ENCODE data around the gene ZNF383.
"Not testable (repeated sequence)": the region's sequence is repeated elsewhere in the genome, so short reads cannot be mapped to it uniquely, and the experiment has no call there.

Gene ZNF383

GRCh38 chr19:37217775-37218591 is at the start of gene ZNF383:
TSS of gene ZNF383 (plus strand) at chr19:37218214. CDS start at chr19:37230454, 12,240 bp downstream.
- DNase-seq (ENCODE audit: low read depth in 2 of 2): peak; percentile 74 to 81

DNA sequence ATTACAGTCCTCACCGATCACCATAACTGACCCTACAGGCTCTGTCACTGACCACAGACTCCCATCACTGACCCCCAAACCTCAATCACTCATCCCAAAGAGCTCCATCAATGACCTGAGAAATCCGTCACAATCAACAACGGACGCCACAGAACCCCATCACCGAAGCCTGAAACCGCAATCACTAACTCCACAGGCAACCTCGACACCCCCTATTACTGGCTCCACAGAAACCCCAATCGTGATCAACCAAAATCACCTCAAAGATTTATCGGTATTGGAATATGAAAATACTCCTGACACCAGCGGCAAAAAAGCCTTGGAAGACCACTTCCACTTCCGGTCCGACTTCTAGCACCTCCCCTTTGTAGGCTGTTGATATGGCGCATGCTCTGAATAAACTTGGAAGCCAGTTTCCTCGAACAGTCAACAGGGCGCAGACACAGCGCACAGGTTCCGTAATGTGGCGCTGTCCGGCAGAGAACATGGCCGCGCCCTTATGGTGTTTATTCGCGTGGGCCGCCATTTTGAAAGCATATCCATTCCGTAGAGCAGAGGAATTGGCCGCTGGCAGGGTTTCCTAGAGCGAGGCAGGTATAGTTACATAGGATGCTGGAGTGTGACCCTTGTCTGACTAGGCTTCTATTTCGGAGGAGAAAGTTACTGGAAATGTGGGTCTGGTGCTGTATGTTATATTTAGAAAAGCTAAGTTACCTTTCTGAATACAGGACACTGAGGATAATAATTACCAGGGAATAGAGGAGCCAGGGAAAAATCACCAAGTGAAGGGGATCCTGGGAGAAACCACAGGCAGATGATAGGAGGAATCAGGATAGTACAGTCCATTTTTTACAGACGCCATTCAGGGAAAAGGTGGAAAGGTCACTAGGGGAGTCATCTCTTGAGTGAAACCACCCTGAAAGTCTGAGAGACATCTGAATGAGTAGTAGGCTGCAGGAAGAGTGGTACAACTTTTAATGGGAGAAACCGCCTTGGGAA is 45.3 kb upstream of the ZNF383 start, which contains the start of gene ZNF585A:
Gene ZNF585A (minus strand): TSS at position 328 of the 999 bp plus-strand sequence. CDS start 2,785 bp downstream, outside the sequence.
- peak; percentile 76 to 78 for DNase-seq (ENCODE audit: low read depth in 2 of 2)

GRCh38 chr19:37186071-37186470 is 31.9 kb upstream of the ZNF383 start:
- DNase-seq (ENCODE audit: low read depth in 2 of 2): not testable (repeated sequence)

GRCh38 chr19:37195248-37195647 is 22.8 kb upstream of the ZNF383 start:
- DNase-seq (ENCODE audit: low read depth in 2 of 2): not testable (repeated sequence)

GRCh38 chr19:37197115-37197514 is 20.9 kb upstream of the ZNF383 start:
- DNase-seq (ENCODE audit: low read depth in 2 of 2): not testable (repeated sequence)

DNA sequence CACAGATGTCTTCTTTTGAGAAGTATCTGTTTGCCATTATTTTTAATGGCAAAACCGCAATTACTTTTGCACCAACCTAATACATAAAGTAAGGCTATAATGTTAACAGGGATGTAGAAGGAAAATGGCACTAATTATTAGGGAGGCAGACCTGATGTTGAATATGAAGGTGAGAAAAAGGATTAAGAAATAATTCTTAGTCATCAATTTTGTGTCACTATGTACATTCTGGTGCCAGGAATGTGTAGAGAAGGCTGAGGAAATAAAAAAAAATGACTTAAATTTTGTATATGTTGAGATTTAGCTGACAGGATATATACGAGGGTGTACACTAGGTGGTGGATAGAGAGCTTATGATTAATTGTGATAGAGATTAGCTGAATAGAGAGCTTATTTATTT is 20.2 kb upstream of the ZNF383 start:
- DNase-seq (ENCODE audit: low read depth in 2 of 2): no peak

GRCh38 chr19:37217480-37217774 is 587 bp upstream of the ZNF383 start:
- no peak for DNase-seq (ENCODE audit: low read depth in 2 of 2)

- peak; percentile 7 to 26 for DNase-seq (ENCODE audit: low read depth in 2 of 2)
Measured at GRCh38 chr19:37218592-37218935, 550 bp downstream of the ZNF383 start.

DNA sequence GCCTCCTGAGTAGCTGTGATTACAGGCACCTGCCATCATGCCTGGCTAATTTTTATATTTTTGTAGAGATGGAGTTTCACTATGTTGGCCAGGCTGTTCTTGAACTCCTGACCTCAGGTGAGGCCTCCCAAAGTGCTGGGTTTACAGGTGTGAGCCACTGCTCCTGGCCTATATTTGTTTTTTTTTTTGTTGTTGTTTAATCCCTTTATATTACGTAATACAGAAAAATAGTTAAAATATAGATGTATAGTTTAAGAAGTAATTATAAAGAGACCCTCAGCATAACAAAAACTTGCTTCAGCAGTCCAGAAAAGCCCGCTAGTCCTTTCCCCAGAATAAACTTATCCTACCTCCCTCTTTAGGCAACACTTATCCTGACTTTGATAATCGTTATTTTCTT is 2.4 kb downstream of the ZNF383 start:
- no peak for DNase-seq (ENCODE audit: low read depth in 2 of 2)

- DNase-seq (ENCODE audit: low read depth in 2 of 2): no peak
Measured at GRCh38 chr19:37221136-37221535, 3.1 kb downstream of the ZNF383 start.

DNA sequence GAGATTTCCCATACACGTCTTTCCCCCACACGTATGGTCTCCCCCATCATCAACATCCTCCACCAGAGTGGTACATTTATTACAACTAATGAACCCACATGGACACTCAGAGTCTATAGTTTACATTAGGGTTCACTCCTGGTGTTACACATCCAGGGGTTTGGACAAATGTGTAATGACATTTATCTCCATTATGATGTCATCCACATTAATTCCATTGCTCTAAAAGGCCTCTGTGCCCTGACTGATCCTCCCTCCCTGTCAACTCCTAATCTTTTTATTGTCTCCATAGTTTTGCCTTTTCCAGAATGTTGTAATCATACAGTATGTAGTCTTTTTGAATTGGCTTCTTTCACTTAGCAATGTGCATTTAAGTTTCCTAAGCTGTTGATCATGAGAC is 8.2 kb downstream of the ZNF383 start:
- DNase-seq (ENCODE audit: low read depth in 2 of 2): no peak

DNA sequence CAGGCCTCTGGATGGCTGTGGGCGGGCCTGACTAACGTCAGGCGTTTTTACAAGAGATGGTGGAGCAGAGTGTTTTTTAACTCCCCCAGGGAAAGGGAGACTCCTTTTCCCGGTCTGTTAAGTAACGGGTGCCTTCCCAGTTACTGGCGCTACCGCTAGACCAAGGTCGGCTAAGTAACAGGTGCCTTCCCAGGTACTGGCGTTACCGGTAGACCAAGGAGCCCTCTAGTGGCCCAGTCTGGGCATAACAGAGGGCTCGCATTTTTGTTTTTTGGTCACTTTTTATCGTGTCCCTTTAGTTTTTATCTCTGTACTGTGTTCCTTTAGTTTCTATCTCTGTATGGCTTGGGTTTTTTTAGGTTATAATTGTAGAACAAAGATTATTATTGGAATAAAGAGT is 10.0 kb downstream of the ZNF383 start:
- peak in 1 of 2 donors; percentile 23 for DNase-seq (ENCODE audit: low read depth in 2 of 2)

- DNase-seq (ENCODE audit: low read depth in 2 of 2): no peak
Measured at GRCh38 chr19:37243206-37243632, 25.2 kb downstream of the ZNF383 start.

GRCh38 chr19:37251308-37252229 is 33.6 kb downstream of the ZNF383 start:
- DNase-seq (ENCODE audit: low read depth in 2 of 2): peak in 1 of 2 donors; percentile 3

- DNase-seq (ENCODE audit: low read depth in 2 of 2): not testable (repeated sequence)
Measured at GRCh38 chr19:37263028-37263427, 45.0 kb downstream of the ZNF383 start.

DNA sequence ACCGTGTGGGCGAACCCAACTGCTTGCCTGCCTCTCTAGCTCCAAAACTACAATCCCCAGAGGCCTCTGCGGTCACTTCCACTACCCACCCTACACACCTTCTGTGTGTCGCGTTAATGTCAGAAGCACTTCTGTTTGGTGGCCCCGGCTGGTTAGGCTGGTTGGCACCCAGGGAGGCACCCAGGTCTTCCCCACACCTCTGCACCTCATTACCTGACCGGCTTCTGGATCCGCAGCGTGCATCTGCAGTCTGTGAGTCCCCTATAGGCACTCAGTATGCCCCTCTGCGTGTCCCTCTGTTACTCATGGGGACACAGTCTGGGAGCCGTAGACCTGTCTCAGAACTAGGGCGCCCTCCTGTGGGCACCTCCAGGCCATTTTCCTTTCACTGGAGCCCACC is 49.0 kb downstream of the ZNF383 start:
- DNase-seq (ENCODE audit: low read depth in 2 of 2): not testable (repeated sequence)

GRCh38 chr19:37267755-37268154 is 49.7 kb downstream of the ZNF383 start:
- DNase-seq (ENCODE audit: low read depth in 2 of 2): not testable (repeated sequence)

GRCh38 chr19:37280656-37281055 is 62.6 kb downstream of the ZNF383 start:
- not testable (repeated sequence) for DNase-seq (ENCODE audit: low read depth in 2 of 2)

DNA sequence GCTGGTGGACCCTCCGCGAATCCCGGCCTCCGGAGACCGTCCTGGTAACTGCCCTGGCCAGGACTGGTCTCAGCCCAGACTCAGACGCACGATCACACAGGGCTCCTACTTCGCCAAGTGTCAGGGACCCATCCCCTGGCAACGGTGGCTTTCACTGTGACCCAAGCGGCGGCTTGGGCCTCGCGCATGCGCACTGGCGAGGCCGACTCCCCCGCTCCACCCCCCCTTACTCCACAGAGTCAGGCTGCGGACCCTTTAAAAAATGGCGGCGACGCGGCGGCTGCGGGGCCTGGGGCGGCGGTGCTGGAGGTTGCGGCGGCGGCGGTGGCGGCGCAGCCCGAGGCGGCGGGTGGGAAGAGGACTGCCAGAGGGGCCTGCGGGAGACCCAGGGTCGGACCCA is 66.0 kb downstream of the ZNF383 start:
- DNase-seq (ENCODE audit: low read depth in 2 of 2): not testable (repeated sequence)

- DNase-seq (ENCODE audit: low read depth in 2 of 2): not testable (repeated sequence)
Measured at GRCh38 chr19:37289229-37289628, 71.2 kb downstream of the ZNF383 start.
